GM21576 (cell line): ENCODE data around the gene CASK.
A peak's percentile ranks its signal among the peaks of the same experiment; 100 is the strongest.
"Not testable (repeated sequence)": the region's sequence is repeated elsewhere in the genome, so short reads cannot be mapped to it uniquely, and the experiment has no call there.

ENCODE experiments used
- ATAC-seq: cut with Tn5 transposase; IDR thresholded peaks from one replicate; pipeline ENCODE4 v1.9.1; 2021; ENCODE audit warnings: mild to moderate bottlenecking, moderate library complexity; ENCODE audit not compliant: unreplicated experiment

Gene CASK

DNA sequence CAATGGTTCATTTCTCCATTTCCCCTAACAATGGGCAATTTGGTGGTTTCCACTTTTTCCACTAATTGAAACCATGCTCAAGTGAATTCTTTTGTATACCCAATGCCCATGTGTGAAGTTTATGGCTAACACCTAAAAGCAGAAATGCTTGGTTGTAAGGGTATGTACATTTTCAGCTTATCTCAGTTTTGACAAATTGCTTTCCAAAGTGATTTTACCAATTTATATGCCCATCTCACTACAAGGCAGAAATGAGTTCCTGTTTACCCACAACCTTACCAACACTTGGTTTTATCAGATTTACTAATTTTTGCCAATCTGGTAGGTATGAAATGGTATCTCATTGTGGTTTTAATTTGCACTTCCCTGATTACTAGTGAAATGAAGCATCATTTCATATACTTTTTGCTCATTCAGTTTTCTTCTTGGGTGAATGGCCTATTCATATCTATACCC is 219.8 kb downstream of the CASK start:
- no peak for ATAC-seq

DNA sequence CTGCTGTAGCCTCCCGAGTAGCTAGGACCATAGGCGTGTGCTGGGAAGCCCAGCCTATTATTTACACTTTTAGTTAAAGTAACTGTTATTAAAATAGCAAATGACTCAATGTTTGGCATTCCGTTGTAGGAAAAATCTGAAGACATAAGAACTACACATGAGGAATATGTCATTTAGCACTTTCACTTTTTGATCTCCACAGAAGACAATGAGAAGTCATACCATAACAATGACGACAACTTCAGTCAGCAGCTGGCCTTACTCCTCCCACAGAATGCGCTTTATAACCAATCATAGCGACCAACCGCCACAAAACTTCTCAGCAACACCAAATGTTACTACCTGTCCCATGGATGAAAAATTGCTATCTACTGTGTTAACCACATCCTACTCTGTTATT is 227.9 kb downstream of the CASK start:
- ATAC-seq, result no peak

DNA sequence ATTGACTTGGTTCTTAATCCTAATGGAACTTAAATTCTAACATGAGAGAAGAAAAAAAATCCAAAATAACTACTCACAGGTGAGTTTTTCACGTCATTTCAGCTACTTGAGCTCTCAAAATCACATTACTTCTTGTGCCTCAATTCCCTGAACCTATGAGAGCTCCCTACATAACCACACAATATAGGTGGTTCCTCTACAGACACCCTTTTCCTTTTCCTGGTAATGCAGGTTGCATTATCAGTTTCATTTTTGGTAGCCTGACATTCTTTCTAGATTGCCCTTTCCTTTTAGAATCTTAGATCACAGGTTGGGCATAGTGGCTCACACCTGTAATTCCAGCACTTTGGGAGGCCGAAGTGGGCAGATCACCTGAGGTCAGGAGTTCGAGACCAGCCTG is 230.3 kb downstream of the CASK start:
- no peak for ATAC-seq

DNA sequence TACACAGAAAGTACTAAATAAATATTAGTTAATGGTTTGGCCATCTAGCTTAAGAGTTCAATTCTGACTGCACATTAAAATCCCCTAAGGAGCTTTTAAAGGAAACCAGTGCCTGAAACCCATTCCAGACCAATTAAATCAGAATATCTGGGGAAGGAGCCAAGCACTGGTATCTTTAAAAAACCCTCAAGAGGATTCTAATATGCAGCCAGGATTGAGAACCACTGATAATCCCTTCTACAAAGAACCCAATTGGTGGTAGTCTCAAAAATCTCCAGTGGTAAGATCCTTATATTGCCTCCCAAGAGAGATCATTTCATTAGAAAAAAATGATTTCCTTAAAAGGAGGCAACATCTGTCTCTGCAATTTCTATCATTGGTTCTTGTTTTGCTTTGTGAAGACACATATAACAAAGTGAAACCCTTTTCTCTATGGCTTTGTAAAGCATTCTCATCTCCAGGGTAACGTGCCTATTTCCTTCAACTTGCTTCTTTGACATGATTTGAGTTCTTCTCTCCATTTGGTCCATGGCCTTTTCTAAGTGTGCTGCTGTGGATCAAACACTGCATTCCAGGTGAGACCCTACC is 231.1 kb downstream of the CASK start:
- no peak for ATAC-seq

DNA sequence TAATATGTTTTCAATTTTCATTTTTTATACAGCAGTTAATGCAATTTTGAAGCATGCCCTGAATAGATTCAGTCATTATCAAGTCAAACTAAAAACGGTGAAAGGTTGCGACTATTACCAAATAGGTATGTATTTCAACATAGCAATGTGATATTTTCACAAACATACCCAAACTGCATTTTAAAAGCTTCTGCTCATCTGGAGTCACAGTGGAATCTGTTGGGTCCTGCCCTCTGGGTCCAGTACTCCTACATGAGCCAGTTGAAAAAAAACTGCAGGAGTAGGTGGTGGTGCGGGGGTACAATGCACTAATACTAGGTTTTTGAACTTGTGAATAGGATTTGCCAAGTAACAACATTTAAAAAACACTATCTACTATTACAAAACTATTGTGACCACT is 233.6 kb downstream of the CASK start:
- no peak for ATAC-seq

DNA sequence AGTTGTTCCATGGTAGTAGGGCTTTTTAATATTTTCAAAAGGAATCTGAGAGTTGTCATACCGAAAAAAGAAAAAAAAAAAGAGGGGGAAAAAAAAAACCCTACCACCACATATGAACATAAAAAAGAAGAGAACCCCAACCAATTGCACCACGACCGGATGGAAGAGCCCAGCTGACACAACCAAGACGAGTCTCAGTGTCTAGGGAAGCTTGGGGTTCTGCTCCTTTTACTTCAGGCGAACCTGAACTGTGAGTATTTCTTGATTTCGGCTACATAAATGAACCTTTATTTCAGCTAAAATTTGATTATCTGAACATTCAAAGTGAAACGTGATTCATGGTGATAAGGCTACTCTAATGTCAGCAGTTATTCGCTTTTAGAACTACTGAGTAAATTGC is 234.5 kb downstream of the CASK start, which contains the start of gene GPR34:
Gene GPR34 (plus strand): TSS at position 139 of the 400 bp plus-strand sequence. CDS start 6,661 bp downstream, outside the sequence.
- no peak for ATAC-seq

DNA sequence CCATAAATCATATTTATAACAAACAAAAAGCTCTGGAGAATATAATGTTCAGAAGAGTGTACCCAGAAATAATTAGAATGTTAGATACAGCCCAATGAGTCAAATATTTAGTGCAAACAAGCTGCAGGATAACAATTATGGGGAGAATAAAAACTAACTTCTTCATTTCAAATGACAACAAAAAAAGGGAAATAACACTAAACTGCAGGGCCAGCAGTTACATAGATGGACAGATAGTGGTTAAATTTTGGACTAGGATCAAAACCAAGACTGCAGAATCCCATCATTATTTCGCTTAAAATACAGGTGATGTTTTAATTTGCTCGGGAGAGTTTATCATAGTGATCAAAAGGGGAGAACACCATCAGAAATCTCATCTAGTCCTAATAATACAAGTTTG is 235.2 kb downstream of the CASK start:
- ATAC-seq, result no peak

DNA sequence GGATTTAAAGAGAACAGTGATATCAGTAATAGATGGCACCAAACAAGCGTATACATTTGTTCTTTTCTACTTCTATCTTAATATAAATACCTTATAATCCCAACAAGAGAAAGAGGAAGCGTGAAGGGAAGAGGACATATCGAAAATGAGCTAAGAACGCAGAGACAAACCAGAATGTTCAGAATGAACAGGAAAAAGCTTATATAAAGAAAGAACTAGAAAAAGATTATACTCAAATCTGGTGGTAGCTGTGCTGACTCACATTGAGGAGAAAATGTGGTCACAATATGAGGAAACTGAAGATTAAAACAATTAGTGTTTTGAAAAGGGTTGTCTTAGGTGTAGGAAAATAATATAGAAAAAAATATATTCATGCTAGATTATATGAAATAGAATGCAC is 236.6 kb downstream of the CASK start:
- ATAC-seq, result no peak

DNA sequence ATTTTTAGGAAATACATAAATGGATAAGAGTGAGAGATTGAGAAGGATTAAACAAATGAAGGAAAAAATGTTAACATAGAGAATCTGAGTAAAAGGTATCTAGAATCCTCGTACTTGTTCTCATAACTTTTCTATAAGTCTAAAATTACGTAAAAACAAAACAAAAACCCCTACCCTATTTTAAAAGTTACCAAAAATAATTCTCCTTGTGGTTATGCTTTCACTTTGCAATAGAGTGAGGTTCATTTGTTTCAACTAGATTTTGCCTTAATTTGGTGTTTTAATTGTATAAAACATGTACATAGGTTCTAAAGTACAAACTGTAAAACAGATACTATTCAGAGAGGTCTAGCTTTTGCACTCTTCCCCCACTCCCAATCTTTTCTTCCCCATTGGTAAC is 238.4 kb downstream of the CASK start:
- no peak for ATAC-seq

DNA sequence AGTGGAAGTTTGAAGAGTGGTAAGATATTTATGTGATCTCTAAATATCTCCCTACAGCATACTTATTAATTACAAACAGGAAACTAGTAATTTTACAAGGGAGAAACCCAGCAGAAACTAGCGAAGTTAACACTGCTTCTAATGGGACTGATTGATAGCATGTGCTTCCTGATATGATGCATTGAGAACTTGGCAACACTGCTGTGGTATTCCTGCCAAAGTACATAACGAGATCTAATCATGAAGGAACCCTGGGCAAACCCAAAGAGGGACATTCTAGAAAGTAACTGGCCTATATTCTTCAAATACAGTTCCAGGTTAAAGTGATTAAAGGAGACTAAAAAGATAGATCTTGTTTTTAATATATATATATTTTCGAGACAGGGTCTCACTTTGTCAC is 239.2 kb downstream of the CASK start:
- no peak for ATAC-seq

DNA sequence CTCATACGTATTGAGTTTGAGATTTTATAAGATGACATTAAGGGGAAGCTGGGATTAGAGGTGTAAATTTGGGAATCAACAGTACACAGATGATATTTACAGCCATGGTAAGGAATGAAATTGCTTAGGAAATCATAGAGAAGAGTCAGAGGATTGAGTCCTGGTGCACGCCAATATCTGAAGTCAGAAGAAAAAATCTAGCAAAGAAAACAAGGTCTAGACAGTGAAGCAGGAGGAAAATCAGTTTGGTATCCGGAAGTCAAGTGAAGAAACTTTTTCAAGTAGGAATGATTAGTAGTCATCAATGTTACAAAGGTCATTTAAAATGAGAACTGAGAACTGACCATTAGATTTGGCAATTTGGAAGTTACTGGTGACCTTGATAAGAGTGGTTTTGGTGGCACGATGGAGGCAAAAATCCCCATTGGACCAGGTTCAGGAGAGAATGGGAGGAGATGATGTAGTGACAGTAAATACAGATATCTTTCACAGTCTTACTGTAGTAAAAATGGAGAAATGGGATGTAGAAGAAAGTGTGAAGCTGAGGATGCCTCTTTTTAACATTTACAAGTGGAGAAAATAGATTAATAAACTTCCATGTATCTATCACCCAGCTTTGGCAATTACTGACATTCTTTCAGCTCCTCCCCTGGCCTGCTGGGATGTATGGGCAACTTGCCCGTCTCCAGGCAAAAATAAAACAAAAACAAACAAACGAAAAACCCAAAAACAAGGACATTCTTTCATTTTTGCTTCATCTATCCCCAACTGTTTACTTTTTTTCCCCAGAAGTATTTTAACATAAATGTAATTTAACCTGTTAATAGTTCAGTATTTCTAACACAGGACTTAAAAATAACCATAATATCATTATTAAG is 245.9 kb downstream of the CASK start:
- no peak for ATAC-seq

DNA sequence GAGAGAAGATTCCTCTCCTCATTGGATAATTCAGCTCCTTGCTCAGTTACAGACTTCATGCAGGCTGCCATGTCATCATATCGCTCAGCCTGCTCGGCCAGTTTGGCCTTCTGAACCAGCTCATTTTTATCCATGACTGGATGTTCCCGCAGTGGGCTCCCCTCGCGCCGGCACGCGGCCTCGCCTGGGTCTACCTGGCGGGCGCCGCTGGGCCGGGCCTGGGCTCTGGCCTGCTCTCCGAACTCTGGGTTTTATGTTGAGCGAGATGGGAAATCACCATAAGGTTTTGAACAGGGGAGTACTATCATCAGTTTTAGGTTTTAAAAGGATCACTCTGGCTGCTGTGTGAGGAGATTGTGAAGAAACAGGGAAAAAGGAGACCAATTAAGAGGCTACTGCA is 247.0 kb downstream of the CASK start:
- ATAC-seq, result not testable (repeated sequence)

DNA sequence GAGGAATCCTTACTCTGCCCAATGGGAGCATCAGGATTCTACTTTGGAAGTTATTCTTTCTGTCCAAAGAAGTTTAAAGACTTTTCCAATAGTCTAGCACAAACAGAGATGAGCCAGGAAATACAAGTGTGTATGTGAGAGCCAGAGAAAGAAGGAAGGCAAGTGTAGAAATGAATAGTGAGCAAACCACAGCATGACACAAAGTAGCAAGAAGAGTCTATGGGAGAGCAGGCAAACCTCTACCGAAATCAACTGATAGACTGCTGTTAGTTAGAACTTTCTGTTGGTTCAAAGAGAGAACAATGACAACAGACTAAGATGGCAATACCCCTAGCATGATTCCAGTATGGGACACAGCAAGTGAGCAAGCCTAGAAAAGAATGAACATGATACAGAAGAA is 250.7 kb downstream of the CASK start:
- ATAC-seq, result no peak

DNA sequence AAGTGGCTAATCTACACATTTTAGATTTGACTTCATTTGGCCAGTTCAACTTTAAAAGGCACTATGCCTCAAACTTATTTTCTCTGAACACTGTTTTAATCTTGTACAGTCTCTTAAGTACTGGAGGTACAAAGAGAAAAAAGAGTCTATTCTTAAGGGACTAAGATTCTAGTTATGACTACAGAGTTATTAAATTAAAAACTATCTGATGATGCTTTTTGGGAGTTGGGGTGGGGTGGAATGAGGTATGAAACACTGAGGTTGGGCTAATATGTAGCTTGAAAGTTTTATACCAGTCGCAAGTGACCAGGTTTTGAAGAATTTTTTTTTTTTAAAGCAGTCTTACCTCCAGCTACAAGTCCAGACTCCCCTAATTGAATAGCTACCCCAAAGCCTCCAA is 252.3 kb downstream of the CASK start:
- ATAC-seq, result no peak

DNA sequence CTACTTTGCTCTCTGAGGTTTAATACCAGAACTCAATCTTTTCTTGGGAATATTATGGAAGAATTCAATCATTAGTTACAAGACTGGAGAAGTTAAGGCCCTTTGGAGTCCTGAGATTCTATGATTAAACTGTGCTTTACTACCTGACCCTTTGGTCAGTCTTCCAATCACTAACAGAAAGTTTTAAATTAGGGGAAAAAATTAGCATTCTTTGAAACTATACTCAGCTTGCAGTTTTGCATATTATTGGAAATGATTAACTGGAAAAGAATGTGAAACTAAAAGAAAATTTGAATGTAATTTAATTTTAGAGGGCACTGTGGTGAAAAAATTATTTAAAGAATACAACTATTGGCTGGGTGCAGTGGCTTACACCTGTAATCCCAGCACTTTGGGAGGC is 253.2 kb downstream of the CASK start:
- ATAC-seq, result no peak

DNA sequence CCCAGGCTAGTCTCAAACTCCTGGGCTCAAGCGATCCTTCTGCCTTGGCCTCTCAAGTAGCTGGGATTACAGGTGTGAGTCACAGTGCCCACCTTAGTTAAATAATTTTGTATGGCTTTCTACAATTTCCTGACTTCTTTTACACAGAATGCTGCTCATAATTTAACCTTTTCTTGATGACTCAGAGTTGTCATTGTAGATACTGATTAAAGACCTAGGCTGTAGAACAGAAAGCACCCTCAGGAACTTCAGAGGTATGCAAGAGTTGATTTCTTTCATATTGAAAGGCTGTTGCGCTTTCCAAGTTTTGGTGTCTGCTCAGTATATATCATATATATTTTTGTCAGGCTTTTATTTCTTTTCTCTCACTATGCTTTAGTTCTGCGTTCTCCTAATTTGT is 255.7 kb downstream of the CASK start:
- no peak for ATAC-seq

DNA sequence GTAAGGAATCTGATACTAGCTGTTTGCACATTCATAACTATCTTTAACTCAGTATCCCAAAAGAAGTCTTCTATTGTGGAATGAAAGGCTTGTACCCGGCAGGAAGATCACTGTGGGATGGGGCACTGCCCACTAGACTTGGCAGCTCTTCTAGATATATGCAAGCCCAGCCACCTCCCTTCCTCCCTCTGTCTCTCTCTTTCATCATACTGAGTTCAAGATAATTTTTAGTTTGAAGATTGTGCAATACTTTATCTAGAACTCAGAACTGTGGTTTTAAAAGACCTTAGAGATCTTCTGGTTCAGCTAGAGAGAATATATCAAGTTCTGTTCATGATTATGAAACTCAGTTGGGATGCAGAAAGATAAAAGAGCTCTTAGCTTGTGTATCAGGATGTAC is 257.1 kb downstream of the CASK start:
- no peak for ATAC-seq

DNA sequence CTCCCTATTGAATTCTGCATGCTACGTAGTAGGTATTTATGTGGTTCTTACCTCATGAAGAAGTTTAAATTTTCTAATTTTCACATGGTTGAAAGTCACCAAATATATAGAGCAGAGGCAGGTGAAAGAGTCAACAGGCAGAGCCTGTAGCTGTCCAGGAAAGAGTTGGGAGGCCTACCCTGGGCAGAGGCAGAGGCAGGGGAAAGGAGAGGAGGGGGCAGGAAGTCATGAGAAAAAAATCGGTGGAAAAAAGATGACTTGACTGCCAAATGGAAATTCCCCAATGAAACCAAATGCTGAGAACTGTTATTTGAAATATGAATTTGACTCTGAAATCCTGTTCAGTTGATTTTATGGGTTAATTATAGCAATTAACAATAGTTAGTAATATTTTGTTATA is 257.7 kb downstream of the CASK start:
- ATAC-seq, result no peak

DNA sequence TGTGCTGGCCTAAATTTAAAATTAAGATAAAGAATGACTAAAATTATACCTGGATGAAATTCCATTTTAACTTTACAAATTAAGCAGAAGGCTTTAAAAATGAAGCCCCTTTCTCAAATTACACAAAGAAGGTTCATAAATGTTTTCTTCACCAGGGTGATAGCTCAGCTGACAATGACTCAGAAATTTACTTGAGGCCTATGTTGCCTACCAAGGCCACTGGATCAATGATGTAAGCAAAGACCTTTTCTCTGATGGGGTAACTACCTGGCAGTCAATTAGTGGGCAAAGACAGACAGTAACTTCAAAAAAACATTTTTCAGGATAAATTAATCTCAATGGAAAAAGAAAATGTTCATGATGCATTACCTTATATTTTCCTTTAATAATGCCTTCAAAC is 258.4 kb downstream of the CASK start:
- no peak for ATAC-seq

DNA sequence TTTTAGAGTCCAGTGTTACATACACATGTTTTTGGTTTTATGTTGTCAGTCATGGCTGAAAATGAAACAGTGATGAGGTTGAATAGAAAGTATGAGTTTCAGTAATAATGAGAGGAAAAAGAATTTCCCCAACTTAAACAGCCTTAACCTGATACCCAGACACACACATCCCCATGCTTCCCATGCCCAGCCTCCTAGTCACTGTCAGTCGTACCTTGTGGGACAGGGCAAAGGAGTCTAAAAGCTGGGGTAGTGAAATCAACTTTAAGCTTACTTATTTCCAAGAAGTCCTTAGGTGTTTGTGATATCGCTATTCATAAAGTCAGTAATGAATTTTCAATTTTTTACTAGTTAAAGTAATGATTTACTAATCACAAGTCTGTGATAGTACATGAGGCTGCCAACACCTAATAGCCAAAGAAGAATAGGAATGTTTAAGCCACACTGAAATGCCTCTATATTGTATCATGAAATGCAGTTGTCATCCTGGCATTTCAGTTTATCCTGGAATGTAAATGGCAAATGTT is 258.9 kb downstream of the CASK start:
- peak; percentile 85 for ATAC-seq

DNA sequence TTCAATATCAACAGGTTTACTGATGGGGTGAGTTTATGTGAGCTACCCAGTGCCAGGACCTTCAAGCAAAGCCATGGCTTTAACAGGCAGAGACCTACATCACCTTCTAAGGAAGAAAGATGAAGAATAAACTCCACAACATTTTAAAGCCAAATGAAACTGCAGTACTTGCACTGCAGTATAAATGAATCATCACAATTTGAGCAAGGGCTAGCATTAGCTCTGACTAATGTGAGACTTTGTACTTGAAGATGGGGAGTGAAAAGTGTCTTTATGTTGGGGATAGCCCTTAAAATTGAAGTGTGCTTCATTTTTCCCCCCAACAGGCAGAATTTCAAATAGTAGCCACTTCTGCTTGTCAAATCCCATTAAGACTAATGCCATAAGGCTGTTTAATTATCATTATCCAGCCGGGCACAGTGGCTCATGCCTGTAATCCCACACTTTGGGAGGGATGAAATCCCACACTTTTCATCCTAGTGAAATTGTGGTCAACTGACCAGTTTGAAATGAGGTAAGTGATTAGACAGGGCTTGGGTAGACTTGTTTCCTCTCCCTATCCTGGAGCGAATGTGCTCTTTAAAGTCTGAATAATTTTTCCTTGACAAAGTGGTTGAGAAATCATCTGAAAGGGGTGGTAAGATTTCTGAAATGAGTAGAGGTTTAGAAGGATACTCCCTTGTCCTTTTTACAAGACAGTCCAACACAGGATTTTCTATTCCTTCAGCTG is 261.8 kb downstream of the CASK start:
- no peak for ATAC-seq

DNA sequence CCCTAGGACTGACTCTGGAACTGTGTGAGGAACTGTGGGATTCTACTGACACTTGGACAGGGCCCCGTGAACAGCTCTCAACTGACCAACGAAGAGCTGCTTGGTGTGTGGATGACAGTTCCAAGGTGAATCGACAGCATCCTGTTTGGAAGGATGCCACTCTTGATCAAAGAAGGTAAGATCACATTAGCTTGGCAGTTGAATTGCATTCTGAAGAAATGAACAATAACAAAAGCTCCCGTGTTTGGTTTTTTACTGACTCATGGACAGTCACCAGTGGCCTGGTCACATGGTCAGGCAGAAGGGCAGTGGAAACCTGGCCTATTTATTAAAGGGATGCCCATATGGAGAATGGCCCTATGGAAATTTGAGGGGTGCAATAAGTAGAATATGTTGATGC is 267.7 kb downstream of the CASK start:
- no peak for ATAC-seq
